T-helper 22 cell (primary cell): ENCODE measurements around the gene STX18.

Experiments used
- DNase-seq: peaks from one replicate; pipeline ENCODE4 v3.0.0-alpha.2; 2020; ENCODE audit warnings: low read depth

STX18 gene

DNA sequence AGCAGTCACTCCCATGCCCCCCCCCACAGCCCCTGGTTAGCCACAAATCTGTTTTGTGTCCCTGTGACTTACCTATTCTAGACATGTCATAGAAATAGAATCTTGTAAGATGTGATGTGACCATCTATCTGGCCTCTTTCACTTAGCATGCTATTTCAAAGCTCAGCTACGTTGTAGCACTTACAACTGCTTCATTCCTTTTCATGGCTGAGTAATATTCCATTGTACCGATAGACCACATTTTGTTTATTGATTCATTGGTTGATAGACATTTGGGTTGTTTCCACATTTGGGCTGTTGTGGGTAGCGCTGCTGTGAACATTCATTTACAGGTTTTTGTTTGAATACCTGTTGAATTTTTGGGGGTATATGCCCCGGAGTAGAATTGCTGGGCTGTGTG lies 143.4 kb downstream of the STX18 start:
- DNase-seq, result no peak

DNA sequence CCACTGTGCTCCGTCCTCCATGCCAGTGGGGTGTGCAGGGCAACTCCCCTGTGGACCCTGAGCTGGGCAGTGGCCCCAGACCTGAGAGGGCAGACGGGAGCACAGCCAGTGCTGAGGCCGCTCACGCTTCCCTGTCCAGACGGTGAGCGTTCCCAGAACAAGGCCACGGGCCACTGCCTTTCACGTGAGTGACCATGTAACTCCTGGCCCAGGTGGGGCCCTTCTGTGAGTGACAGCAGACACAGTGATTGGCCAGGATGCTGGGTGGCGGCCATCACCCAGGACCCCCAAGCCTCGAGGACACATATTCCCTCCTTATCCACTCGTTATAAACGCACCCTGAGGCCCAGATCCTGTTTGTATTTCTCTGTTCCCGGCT lies 144.4 kb downstream of the STX18 start:
- no peak for DNase-seq

DNA sequence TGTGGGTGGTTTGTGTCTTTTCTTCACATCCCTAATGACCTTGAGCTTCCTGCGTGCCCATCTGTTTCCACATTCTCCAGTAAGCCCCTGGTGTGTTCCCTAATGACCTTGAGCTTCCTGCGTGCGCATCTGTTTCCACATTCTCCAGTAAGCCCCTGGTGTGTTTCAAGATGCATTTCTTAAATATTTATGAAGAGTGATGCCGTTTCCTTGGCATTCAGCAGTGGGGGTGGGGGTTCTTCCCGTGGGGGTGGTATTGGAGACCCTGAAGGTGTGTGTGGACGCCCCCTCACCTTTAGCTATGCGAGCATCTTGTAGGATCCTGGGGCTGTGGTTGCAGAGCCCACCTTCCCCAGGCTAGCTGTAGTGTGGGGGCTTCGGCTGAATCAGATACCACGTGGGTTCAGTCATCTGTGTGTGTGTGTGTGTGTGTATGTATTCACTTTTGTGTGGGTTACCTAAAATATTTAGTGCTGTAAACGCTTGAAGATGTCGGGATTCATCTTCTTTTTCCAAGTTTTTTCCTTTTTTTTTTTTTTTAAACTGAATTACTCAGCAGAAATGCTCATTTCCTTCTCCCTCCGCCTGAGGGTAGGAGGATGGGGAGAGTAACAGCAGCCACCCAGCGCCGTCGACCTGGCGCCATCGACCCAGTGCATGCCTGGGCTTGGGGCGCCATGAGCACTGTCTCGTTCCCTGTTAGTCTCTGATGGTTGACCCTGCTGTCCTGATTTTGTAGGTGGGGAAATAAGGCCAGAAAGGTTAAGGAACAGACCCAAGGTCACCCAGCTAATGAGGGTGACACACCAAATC lies 145.0 kb downstream of the STX18 start:
- DNase-seq, result no peak

DNA sequence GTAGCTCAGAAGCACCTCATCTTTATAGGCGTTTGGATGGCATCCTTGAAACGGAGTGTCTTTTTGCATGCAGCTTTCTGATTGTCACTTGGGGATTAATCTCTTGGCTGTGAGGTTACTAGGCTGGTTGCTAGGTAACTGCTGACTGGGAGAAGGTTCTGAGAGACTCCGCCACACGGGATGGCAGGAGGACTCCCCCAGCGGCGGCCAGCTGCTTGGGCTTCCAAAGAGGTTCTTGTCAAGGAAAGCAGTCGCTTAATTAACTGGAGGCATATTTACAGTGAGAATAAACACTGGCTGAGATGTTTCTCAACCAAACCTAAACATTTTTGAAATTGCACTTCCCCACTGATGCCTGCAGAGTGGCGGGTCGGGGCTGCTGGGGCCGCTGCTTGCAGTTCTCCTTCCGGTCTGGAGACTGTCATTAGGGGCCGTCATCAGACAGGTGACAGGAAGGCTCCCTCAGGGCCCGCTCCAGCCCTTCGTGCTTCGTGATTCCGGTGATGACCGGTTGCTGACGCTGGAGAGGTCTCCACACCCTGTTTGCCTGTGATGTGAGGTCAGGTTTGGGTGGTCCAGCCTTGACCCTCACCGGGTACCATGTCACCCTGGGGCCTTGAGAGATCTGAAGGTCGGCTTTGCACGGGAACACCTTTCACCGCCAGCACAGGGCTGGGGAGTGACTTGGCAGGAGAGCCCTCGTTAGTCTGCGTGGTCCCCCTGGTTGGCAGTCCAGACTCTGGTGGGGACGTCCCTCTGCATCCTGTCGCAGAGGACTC lies 145.8 kb downstream of the STX18 start:
- DNase-seq, result no peak

DNA sequence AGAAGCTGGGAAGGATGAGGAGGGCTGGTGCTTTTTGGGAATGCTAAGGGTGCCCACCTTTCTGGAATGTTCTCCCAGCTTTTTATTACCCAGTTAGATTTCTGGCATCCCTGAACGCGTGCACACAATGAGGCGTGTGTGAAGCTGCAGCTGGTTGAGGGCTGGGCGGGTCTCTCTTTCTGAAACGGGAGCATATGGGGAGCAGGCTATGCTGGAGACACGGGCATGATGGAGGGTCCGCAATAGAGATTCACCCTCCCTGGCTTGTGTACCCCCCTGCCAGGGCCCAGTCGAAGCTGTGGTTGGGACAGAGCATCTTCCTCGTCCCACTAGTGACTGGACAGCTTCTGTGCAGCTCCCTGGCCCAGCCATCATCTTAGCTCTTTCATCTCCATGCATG lies 146.5 kb downstream of the STX18 start:
- no peak for DNase-seq

DNA sequence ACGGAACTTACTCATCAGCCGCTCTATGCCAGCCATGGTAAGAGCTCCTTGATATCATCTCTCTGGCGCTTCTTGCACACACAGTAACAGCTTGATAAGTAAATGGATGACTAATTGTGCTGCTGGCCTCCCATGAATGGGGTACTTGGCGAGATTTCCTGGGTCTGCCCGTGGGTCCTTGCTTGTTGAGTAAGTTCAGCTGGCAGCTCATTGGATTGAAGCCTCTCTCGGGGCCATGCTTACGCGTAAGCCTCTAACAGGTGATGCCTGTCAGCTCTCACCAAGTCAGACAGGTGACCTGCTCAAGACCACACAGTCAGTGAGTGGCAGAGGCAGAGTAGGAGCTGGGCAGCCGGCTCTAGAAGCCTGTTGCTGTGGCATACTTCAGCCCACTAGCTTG lies 147.2 kb downstream of the STX18 start:
- no peak for DNase-seq

DNA sequence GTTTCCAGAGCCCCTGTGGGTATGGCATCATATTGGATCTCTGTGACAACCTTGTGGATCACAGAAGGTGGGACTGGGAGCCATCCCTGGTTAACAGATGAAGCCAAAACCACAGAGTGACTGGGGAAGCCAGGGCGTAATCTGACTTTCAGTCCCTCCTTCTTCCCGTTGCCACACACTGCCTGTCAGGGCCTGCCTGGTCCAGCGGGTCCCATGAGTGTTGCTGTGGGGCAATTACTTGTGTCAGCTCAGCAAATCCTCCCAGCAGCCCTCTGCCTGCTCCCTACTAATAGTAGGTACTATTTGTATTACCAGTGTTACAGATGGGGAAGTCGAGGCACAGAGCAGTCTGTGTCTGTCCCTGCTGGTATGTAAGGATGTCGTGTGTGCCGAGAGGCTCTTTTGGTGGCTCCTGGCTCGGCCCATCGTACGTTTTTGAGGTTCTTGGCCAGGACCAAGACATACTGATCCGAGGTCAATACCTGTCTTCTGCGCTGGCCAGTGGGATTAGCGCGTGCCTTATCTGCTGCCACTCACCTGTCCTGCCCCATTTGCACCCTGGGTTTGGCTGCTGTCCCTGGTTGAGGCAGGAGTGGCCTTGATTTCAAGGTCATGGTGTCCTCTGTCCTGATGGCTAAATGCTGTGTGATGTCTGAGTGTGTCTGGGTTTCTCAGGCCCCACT lies 149.2 kb downstream of the STX18 start:
- no peak for DNase-seq

DNA sequence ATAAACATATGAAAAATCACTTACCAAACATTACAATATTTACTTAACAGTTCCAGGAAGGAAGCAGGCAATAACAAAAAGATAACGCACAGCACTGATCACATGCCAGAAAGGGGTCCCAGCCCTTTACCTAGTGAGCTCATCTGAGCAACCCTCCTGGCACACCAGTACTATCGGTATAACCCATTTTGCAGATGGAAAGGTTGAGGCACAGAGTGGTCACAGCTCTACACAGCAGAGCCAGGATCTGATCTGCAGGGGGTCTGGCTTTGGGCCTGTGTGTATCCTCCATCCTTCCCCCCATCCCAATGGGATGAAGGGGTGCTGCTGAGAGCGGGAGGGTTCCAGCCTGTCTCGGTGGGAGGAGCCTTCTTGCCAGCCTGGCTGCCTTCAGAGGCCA lies 150.0 kb downstream of the STX18 start:
- no peak for DNase-seq

DNA sequence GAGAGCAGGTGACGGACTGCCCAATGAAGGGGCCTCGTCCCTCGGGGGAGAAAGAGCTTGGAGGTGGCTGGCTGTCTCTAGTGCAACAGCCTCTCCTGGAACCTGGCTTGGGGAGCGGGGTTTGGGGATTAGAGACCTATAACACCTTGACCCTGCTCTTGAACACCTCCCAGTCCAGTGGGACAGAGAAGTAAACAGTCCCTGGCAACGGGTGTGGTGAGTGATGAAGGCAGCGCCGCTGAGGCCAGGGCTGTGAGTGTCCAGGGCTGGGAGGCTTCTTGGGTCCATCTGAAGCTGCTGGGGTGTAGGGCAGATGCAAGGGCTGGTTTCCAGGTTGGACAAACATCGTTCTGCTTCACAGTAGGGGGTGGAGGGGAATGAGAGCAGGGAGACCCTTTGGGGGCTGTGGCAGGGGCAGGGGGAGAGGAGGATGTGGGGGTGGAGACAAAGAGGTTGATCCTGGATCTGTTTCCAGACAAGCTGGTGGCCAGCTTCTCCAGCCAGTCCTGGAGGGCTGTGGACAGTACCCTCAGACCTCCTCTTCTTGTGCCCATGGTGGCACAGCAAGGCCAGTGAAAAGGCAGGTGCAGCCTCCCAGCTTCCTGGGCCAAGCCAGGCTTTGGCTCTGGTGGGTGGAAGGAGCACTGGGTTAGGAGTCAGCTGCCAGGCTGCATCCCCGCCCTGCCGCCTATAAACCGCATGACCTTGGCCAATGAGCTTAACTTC lies 151.2 kb downstream of the STX18 start:
- DNase-seq, result no peak

DNA sequence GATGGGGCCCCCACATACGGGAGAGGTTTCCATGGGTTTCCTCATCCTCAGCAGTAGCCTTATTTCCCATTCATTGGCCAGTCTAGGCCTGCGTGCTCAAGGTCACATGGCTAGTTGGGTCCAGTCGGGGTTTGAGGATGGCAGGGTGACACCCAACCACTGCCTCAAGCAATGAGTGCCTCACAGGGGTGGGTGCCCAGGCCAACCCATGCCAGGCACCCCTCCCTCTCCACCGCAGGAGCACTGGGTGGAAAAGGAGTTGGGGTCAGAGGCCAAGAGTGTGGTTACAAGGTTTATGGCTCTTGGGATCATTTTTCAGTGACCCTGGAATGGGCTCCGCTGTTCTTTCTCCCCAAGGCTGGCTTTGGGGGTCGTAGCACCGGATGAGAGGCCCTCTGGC lies 151.8 kb downstream of the STX18 start:
- no peak for DNase-seq

DNA sequence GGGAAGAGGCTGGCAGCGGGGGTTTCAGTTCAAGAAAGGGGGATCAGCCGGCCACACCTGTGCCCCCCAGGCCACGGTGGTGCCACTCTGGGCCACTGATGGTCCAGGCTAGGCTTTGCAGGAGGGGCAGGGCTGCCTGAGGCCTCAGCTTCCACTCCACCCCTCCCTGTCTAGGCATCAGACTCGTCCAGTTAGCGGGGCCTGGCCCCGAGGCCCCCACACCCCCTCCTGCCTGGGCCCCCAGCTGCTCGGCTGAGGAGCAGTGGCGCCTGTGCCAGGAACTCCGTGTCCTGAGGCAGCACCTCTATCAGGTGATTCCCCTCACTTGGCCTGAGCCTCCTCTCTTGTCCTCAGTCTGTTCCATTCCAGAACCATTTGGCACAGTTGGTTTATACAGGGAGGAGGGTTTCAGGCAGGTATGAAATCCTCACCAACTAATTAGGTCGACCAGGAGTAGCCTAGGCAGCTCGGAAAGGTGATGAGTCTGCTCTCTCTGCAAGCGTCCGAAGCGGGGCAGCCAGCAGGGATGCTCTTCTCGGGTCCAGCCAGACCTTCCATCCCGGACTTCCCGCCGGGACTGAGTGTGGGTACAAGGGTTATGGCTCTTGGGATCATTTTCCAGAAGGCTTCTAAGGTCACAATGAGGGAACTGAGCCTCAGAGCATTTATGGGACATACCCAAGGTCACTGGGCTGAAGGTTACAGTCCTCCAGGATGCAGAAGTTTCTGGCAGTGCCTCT lies 152.8 kb downstream of the STX18 start:
- no peak for DNase-seq

DNA sequence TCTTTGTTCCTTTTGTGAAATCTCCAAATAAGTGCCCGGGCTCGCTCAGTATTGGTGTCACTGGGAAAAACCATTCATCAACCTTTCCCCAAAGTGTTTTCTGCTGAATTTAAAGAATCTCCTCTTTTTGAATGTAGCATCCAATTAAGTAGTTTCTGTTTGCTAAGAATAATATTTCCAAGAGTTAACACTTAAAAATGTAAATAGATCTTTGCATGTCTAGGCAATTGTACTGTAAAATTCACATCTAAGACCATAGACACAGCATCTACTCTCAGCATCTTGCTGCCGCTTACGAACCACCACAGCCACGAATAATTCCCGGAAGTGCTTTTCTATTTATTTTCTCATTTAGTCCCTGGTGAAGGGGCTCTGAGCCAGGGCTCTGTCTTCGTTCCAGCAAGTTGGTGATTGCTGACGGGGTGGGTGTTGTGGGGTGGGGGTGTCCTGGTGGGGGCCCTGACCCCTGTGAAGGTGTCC lies 153.5 kb downstream of the STX18 start:
- no peak for DNase-seq

DNA sequence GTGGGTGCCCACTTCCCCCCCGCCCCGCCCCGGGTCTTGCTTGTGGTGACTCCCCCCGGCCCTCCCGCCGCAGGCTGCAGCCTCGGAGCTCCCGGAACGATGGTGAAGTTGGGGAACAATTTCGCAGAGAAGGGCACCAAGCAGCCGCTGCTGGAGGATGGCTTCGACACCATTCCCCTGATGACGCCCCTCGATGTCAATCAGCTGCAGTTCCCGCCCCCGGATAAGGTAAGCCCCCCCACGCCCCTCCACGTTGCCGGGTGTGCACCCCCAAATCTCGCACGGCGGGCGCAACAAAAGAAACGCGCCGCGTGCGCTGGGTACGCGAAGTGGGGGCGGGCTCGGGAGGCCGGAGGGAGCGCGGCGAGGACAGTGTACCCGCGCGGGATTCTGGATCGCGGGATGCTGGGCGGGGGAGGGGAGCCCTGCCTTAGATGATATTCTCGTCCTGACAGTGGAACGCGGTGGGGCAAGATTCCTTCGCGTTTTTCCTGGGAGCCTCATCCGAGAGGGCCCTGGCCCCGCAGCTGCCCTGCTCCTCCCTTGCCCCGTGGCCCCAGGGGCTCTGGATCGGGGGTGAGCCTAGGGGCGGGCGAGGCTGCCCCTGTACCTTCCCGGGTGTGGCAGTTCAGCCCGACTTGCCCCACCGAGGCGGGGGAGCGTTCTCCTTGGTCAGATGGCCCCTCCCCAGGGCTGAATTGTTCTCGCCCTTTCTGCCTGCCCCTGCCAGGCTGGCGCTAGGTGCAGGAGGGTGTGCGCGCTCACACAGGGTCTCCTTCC lies 154.1 kb downstream of the STX18 start:
- no peak for DNase-seq

DNA sequence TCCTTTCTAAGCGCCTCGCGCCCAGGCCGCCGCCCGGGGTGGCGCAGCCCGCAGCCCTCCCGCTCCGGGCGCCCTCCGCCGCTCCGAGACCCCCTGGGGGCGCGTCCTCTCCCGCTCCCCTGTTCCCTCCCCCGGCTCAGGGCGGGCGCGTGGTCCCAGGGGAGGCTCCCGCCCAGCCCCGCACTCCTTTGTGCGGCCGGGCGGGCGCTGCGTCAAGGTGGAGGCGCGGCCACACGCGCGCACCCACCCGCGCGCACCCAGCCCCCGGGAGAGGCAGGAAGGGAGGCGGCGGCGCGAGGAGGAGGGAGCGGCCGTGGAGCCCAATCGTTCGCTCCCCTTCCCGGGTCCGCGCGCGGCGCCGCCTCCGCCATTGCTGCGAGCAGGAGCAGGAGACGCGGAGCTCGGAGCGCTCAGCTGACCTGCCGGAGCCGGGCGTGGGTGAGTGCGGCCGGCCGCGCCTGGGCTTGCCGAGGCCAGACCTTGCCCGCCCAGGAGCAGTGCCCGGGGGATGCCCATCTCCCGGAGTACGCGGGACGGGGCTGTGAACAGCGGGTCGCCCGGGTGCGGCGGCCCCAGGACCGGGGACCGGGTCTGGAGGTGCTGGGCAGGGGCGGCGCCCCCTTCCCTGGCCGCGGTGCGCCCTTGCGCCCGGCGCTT lies 155.0 kb downstream of the STX18 start, which contains the start of gene NSG1:
NSG1 (plus strand) TSS at position 367 of the 657 bp plus-strand sequence. CDS start 528 bp downstream, outside the sequence.
- peak; percentile 23 for DNase-seq

DNA sequence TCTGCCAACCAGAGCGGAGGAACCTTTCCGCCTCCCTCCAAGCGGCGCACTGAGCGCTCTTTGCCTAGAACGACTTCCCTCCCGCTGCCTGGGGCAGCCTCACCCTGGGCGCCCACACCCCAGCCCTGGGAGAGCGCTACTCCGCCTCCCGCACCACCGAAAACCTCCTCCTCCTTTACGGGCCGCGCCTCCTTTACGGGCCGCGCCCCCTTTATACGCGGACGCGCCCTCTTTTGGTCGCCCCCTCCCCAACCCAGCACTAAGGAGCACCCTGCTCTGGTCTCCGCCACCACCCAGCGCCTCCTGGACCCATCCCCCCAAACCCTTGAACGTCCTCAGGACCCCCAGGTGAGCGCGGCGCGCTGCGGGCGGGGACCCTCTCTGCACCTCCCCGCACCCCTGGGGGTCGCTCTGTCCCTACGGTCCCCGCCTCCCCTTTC lies 155.5 kb downstream of the STX18 start:
- peak; percentile 7 for DNase-seq

DNA sequence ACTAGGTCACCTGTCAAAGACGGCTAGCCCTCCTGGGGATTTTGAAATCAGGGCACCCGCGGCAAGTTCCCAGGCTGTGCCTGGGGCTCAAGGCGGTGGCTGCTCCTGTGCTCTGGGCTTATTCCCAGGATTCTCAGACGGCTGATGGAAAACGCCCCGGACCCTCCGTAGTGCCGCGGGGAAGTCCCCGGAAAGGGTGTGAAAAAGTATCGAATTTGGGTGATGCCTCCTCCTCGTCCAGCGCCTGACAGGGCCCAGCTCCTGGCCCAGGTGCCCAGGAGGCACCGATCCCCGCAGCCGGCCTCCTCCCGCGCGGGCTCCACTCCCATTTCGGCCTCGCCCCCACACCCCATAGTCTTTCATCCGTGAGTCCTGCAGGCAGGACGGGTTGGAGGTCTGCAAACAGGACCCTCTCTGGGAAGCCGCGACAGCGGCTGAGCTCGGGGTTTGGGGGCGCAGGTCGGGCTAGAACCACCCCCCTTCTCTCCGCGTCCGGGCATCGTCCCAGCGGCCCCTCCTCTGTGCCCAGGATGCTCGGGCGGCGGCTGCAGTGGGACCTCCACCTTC lies 156.0 kb downstream of the STX18 start:
- no peak for DNase-seq

DNA sequence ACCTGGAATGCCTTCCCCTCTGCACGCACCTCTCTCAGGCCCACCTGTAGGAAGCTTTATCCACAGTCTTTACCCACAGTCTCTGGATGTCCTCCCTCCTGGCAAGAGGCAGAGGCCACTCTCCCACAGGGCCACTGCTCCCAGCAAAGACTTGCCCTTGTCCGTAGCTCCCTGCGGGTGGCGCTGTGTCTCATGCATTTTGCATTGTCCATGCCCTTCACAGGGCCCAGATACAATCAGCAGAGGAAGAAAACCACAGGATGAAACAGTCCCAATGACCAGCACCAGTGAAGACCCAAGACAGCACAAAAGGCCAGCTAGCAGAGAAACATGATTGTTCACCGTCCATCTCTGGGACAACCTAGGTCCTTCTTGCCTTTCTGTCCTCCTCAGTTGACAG lies 157.0 kb downstream of the STX18 start:
- DNase-seq, result no peak

DNA sequence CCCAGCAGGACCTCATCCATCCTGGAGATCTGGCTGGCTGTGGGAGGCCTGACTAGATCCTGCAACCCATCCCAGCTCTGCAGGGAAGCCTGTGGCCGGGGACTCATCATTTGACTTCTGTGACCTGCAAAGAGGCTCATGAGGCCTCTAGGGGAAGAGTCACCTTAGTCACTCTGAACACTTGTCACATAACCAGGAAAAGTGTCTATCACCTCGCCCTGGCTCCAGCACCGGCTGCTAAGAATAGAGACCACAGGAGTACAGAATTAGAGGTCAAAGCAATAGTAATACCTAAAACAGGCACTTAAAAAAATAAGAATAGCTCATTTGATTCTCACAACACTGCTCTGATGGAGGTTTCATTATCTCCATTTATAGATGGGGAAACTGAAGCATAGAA lies 158.8 kb downstream of the STX18 start:
- DNase-seq, result no peak

DNA sequence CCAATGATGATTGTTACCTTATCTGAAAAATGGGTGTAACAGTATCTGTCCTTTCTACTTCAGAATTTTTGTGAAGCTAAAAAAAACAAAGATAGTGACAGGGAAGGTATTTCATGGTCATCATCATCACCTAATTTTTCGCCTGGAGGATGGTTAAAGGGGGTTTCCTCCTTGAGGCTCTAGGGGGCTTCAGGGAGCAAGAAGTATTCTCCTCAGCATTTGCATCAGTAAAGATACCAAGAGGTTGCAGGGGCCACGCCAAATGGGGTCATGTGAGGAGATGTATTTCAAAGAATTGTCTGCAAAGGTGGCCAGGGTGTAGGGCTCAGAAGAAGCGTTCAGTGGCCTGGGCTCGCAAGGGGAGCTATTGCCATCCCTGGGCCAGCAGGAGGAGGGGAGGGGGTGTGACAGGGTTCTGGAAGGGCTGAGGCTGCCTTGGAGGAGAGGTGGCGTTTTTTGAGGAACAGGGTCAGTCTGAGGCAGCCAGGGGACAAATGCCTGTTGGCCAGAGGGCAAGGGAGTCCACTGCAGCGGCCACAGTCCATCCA lies 162.2 kb downstream of the STX18 start:
- no peak for DNase-seq
